ENCODE results near the gene MTX1. TPM values are rescaled to one million over a fixed set of nuclear protein-coding genes. Genes with fewer than 3 reads are reported as not detected.
A peak's percentile ranks its signal among the peaks of the same experiment; 100 is the strongest.
"Not testable (repeated sequence)": the region's sequence is repeated elsewhere in the genome, so short reads cannot be mapped to it uniquely, and the experiment has no call there.

The MTX1 gene
- total RNA-seq, 3 donors from 2014 or later = 41.1 to 50.8 (median 44.8) TPM

DNA sequence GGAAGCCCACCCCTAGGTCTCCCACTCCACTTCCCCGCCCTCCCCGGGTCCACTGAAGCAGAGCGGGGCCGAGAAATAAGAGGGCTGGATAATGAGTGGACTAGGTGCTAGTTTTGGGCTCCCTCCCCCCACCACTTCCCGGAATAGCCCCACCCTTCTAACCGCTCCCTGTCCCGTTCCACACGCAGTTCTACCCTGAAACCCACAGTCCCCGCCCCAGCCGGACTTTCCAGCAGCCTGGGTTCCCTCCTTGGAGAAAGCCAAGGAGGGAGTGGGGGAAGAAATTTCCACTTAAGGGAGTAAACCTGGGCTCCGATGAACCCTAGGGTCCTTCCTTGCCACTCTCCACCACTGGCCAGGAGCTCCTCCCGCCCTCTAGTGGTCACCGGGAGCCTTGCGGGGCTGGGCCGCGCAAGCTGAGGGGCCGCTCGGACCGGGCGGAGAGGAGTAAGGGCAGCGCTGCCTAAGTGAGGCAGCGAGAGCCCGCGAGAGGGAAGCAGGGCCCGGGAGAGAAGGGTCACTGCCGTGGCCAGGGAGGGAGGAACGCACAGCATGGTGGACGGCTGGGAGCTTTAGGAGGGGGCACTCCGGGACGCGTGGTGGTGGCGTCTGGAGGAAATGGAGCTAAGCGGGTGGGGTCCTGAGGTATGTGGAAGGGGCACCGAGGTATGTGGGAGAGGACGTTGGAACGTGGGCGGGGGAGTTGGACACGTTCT, 15.1 kb upstream of the MTX1 start:
- intact Hi-C loops (cut with DNase I; ENCODE audit: low total_unique reads) = no loop called here
- DNase-seq (ENCODE audit: low spot score in 2 of 2) = peak; percentile 90 to 94
- H3K9me3 ChIP-seq = no peaks in the 10 kb centered on the region
- H3K4me1 ChIP-seq = no peaks in the 10 kb centered on the region
- no peaks in the 10 kb centered on the region for H3K36me3 ChIP-seq
- peak overlapping the region; percentile 98 for H3K27ac ChIP-seq
- H3K4me3 ChIP-seq = peak overlapping the region; percentile 53 to 73 (median 62)
- no peaks in the 10 kb centered on the region for H3K27me3 ChIP-seq
- TF ChIP-seq POLR2AphosphoS5 (IDR thresholded peaks at IDR 0.05) = peak; percentile 45 to 74 (median 69)
- TF ChIP-seq, protein P1, sequence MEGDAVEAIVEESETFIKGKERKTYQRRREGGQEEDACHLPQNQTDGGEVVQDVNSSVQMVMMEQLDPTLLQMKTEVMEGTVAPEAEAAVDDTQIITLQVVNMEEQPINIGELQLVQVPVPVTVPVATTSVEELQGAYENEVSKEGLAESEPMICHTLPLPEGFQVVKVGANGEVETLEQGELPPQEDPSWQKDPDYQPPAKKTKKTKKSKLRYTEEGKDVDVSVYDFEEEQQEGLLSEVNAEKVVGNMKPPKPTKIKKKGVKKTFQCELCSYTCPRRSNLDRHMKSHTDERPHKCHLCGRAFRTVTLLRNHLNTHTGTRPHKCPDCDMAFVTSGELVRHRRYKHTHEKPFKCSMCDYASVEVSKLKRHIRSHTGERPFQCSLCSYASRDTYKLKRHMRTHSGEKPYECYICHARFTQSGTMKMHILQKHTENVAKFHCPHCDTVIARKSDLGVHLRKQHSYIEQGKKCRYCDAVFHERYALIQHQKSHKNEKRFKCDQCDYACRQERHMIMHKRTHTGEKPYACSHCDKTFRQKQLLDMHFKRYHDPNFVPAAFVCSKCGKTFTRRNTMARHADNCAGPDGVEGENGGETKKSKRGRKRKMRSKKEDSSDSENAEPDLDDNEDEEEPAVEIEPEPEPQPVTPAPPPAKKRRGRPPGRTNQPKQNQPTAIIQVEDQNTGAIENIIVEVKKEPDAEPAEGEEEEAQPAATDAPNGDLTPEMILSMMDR (IDR thresholded peaks at IDR 0.05) = peak; percentile 96 to 99 (median 98)
- TF ChIP-seq POLR2A (IDR thresholded peaks at IDR 0.05) = peak; percentile 45

- H3K9me3 ChIP-seq; H3K27me3 ChIP-seq; H3K4me1 ChIP-seq; intact Hi-C loops (cut with DNase I; ENCODE audit: low total_unique reads); DNase-seq (ENCODE audit: low spot score in 2 of 2); H3K36me3 ChIP-seq: not testable (repeated sequence)
- Histone ChIP-seq H3K27ac (peak overlapping the region; percentile 98), H3K4me3 (peak overlapping the region; percentile 53 to 73 (median 62))
These were observed 14.6 kb upstream of the MTX1 start for GRCh38 chr1:155193991-155194240.

- no peaks in the 10 kb centered on the region for H3K4me1 ChIP-seq
- H3K36me3 ChIP-seq = no peaks in the 10 kb centered on the region
- no peaks in the 10 kb centered on the region for H3K9me3 ChIP-seq
- H3K27ac ChIP-seq = peak overlapping the region; percentile 98
- intact Hi-C loops (cut with DNase I; ENCODE audit: low total_unique reads) = no loop called here
- no peaks in the 10 kb centered on the region for H3K27me3 ChIP-seq
- TF ChIP-seq POLR2AphosphoS5 (IDR thresholded peaks at IDR 0.05) = no peak
- TF ChIP-seq, protein P1 (IDR thresholded peaks at IDR 0.05) = no peak
- no peak for TF ChIP-seq POLR2A (IDR thresholded peaks at IDR 0.05)
- no peak for DNase-seq (ENCODE audit: low spot score in 2 of 2)
- H3K4me3 ChIP-seq = peak overlapping the region; percentile 53 to 73 (median 62)
These were observed 13.0 kb upstream of the MTX1 start for GRCh38 chr1:155195201-155196102.

DNA sequence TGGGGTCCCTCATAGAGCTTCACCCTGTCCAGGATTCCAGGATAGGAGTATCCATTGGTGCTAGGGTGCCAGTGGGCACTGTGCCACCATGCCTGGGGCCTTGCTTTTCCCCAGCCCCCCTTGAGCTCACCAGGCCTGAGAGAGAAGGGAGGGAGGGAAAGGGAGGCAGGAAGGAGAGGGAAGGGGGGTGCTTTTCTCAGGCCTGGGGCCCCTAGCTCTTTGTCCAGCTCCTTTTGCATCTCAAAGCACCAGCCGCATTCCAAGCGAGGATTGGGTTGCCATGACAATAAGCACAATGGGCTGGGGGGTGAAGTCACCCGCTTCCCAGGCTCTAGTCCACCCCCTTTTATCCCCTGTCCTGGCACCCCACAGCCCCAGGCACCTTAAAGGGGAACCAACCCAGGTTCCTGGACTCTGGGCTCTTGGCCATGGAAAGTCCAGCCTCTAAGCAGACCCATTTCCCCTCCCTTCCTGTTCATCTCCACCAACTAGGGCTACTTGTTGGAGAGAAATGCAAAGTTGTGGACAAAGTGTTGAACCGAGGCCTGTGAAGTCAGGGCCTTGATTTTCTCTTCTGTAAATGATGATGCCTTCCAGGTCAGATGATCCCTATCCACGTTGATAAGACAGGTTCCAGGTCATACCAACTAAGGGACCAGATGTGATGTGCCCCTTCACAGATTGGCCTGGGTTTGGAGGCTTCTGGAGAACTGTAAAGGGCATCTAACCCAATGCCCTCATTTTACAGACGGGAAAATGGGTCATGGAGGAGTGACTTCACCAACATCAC, 12.2 kb upstream of the MTX1 start:
- Histone ChIP-seq H3K4me3 (no peak overlapping the region), H3K4me1 (no peaks in the 10 kb centered on the region)
- DNase-seq (ENCODE audit: low spot score in 2 of 2) = no peak

More for the DNA sequence above, 12.2 kb upstream of the MTX1 start:
- Histone ChIP-seq H3K36me3 (no peaks in the 10 kb centered on the region), H3K9me3 (no peaks in the 10 kb centered on the region), H3K27me3 (no peaks in the 10 kb centered on the region), H3K27ac (peak overlapping the region in 1 of 2 donors; percentile 98)
- intact Hi-C loops (cut with DNase I; ENCODE audit: low total_unique reads) = no loop called here
- TF ChIP-seq POLR2AphosphoS5 (IDR thresholded peaks at IDR 0.05) = no peak
- TF ChIP-seq, protein P1 (IDR thresholded peaks at IDR 0.05) = no peak
- TF ChIP-seq POLR2A (IDR thresholded peaks at IDR 0.05) = no peak
